Anterior cingulate cortex (tissue), 58 donors: ENCODE data around the gene GNPTAB.
"Not testable (repeated sequence)": the region's sequence is repeated elsewhere in the genome, so short reads cannot be mapped to it uniquely, and the experiment has no call there.

ENCODE experiments used
- DNase-seq, 58 donors: peaks; one replicate each; lab custom pipeline; 2025; lab: John Stamatoyannopoulos, UW

The GNPTAB gene

DNA sequence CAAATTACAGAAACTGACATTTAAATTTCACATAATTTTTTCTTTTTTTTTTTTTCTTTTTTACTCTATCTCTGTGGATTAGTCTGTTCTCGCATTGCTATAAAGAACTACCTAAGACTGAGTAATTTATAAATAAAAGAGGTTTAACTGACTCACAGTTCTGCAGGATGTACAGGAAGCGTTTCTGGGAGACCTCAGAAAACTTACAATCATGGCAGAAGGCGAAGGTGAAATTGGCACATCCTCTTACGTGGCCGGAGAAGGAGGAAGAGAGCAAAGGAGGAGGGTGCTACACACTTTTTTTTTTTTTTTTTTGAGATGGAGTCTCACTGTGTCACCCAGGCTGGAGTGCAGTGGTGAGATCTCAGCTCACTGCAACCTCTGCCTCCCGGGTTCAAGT lies 19.4 kb downstream of the GNPTAB start:
- DNase-seq = not testable (repeated sequence)

- no peak for DNase-seq
Measured at GRCh38 chr12:101809208-101809607, 21.6 kb downstream of the GNPTAB start.

DNA sequence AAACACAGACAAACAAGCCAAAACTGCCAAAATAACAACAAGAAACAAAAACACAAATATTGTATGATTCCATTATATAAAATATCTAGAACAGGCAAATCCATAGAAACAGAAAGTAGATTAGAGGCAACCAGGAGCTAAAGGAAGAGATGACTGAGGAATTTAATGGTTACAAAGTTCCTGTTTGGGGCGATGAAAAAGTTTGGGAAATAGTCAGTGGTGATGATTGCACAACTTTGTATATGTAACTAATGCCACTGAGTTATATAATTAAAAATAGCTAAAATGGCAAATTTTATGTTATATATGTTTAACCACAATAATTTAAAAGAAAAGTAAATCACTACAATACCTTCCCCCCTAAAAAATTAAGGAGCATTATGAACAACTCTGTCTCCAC lies 24.5 kb downstream of the GNPTAB start:
- no peak for DNase-seq

DNA sequence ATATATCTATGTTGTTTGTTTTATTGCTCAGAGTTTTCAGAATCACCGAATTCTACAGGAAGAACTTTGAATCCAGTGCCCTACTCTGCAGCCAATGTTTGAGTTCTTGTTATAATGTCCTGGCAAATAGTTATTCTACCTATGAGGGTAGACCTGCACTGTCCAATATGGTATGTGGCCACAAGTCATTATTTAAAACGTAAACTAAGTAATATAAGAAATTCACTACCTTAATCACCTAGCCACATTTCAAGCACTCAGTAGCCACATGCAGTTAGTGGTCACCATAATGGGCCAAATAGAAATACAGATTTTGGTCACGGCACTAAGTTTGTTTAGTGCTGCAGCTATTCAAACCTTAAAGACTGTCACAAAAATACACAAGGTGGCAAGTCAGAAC lies 26.4 kb downstream of the GNPTAB start:
- DNase-seq = no peak

DNA sequence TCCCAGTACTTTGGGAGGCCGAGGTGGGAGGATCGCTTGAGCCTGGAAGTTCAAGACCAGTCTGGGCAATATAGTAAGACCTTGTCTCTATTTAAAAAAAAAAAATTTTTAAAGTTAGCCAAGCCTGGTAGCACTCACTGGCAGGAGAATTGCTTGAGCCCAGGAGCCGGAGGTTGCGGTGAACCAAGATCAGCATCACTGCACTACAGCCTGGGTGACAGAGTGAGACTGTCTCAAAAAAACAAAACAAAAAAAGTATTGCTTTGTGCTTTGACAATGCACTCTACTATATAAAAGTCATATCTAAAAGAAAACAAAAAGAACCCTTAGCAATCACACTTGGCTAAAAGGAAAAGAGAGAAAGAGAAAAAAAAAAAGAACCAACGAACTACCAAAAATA lies 26.8 kb downstream of the GNPTAB start:
- DNase-seq = no peak

DNA sequence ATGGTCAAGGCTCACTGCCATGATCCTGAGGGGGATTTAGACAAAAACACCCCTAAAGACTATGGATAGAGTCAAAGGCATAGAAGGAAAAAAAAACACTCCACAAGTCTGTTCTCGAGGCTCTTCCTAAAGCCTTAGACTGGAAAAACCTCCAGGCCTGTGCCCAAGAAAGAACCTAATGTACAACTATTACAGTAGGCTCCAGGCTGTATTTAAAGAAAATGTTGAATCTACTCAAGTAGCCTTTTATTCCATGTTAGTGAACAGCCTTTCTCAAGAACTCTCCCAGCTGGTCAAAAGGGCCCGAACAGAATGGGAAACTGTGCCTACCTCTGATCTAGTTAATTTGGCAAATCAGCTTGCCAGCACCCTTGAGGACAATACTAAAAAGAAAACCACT lies 28.3 kb downstream of the GNPTAB start:
- no peak for DNase-seq

DNA sequence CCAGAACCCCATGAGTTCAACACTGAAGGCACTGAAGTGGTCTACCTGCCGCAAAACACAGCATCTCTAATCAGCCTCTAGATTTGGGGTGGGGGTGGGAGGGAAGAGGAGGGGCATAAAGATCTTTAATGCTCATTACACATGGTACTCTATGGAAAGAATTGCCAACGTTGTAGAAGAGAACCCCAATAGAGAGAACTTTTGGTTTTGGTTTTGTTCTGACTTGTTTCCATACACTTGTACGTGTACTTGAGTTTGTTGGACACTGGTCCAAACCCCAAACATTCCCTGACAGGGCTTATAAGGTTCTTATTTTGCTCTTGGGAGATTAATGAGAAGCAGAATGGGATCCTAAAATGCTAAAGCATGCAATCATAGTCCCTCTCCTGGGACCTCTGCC lies 31.0 kb downstream of the GNPTAB start:
- no peak for DNase-seq

- no peak for DNase-seq
Measured at GRCh38 chr12:101795786-101796185, 35.0 kb downstream of the GNPTAB start.

- DNase-seq = no peak
Measured at GRCh38 chr12:101795013-101795412, 35.7 kb downstream of the GNPTAB start.

GRCh38 chr12:101794574-101794973 lies 36.2 kb downstream of the GNPTAB start:
- DNase-seq = no peak

DNA sequence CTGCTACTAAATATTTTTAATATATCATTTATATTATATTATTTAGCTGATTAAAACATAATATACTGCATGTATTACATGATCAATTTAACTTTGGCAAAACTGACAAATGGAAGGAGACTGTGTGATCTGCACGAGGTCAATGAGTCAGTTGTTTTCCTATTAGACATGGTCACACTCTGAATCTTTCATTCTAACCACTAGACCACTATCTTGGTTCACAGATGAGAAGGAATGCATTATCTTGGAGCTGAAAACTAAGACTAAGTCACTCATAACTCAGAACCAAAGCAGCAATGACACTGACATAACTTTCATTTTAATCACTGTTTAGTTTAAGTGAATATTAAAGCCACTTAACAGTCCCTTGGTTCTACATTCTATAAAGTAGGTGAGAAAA lies 37.4 kb downstream of the GNPTAB start:
- DNase-seq = no peak

DNA sequence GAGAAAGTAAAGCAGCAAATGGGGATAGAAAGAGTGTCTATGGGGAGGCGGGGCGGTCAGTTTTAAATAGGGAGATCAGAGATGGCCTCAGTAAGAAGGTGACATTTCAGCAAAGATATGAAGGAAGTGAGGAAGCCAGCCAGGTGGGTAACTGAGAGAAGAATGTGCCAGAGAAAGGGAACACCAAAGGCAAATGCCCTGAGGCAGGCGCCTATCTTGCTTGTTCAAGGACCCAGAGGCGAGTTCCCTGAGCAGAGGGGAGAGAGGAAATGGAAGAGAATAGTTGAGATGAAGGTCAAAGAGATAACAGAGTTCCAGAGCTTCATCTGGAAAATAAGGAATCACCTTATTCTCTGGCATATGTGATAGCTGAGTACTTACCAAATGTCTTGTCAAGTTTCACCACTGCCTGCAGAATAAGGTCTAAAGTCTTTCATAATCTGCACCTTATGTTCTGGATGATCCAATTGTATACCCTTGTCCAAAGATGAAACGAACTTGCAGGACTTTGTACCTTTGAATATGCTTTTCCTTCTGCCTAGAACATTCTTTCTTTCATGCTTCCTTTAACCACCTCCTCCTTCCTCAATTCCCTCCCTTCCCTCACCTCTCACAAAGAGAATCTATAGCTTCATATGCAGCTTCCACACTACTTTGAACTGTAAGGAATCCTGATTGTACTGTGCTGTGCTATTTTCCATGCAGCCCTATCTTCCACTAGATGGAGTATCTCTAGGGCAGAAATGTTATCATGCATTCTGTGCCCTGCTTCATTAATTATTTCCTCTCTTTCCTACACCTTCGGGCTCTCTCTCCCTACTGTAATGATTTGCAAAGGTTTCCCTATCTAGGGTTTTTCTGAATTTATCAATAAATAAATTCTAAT lies 38.5 kb downstream of the GNPTAB start:
- DNase-seq = no peak

DNA sequence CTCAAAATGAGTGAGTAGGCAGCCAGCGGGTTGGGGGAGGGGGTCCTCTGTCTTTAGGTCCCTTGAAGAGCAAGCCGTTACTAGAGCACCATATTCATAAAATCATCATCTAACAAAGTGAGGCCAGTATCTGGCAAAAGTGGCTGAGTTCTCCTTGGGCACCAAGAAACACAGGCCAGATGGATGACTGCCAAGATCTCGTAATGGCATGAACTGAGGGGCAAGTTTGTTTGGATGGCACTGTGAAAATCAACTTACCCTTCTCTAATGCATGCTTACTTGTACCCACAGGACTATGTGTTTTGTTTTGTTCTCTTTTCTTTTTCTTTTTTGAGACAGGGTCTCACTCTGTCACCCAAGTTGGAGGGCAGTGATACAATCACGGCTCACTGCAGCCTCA lies 41.6 kb downstream of the GNPTAB start:
- peak in 1 of 58 donors; percentile 16 for DNase-seq

- no peak for DNase-seq
Measured at GRCh38 chr12:101785671-101786070, 45.1 kb downstream of the GNPTAB start.

- no peak for DNase-seq
Measured at GRCh38 chr12:101784376-101784775, 46.4 kb downstream of the GNPTAB start.

DNA sequence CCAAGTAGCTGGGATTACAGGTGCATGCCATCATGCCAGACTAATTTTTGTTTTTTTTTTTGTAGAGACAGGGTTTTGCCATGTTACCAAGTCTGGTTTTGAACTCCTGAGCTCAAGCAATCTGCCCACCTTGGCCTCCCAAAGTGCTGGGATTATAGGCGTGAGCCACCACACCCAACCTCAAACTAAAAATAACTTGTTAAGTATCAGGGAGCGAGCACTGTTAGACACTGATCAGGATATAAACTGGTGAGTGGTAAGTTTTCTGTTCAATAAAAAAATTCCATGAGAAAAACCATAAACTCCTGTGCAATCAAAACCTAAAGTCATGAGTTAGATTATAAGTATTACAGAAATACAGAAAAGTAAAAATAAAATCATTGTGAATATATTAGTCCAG lies 46.9 kb downstream of the GNPTAB start:
- no peak for DNase-seq

GRCh38 chr12:101783150-101783549 lies 47.6 kb downstream of the GNPTAB start:
- no peak for DNase-seq

GRCh38 chr12:101782273-101782731 lies 48.5 kb downstream of the GNPTAB start:
- DNase-seq = no peak

DNA sequence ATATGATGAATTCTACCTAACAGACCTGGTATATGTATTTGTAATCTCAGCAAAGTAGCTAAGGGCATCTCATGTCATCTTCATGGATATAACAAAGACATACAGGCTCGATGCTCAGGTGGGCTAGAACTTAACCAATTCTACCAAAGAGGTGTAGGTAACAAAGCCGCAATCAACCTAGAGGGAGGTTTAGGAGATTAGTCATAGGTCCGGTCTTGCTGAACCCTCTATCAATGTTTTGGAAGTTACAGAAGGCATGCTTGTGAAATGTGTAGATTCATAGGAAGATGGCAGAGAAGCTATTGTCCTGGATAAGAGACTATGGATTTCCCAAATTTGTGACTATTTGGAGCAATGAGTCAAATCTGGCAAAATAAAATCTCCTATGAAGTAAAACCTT lies 48.9 kb downstream of the GNPTAB start:
- no peak for DNase-seq

DNA sequence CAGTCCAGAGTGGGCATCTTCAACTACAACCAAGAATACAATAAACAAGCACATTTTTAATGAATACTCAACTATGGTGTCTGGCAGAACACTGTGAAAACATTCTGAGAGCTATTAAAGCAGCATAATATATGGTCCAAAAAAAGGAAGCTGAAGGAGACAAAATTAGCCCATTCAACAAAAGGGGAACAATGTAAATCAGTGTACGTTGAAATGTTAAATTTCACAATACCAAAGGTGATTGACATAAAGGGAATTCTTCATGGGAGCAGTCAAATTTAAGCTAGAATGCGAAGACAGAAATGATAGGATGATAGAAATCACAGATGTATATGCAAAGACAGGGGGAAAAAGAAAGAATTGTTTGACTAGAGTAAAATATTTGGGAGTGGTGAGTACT lies 50.2 kb downstream of the GNPTAB start:
- DNase-seq = no peak

GRCh38 chr12:101779626-101780025 lies 51.1 kb downstream of the GNPTAB start:
- no peak for DNase-seq

- DNase-seq = no peak
Measured at GRCh38 chr12:101779200-101779599, 51.6 kb downstream of the GNPTAB start.

DNA sequence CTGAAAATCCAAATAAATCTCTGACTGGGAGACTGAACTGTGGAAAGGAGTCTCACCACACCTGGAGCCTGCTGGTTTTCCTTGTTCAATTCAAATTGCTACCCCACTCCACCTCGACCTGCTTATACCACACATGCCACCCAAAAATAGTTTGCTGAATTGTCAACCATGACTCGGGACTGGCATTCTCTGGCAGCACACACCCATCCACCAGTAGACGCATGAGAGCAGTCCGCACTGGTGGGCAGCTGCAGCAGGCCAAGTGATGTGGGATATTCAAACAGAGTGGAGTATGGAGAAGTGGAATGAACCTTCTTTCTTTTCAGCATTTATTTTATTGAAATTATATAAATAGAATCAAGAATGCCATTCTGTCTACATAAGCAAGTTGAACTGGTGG lies 52.8 kb downstream of the GNPTAB start:
- no peak for DNase-seq
